ENCODE data around the gene CRB2. TPM values are rescaled to one million over a fixed set of nuclear protein-coding genes. Genes with fewer than 3 reads are reported as not detected.

CRB2 gene
- total RNA-seq, 2 donors from 2014 or later = 0.06 to 0.45 TPM

GRCh38 chr9:123425836-123426365, 69.9 kb downstream of the CRB2 start:
- Mint-ChIP-seq H3K4me3 (no peak overlapping the region), H3K27ac (no peak overlapping the region), H3K36me3 (ENCODE audit: low read depth) (peaks cover 14% of the 10 kb centered on the region), H3K4me1 (no peaks in the 10 kb centered on the region), H3K9me3 (peaks cover 5% of the 10 kb centered on the region), H3K27me3 (no peaks in the 10 kb centered on the region)
- ATAC-seq (replicated peaks) = no peak

- H3K27me3 Mint-ChIP-seq = no peaks in the 10 kb centered on the region
- peaks cover 14% of the 10 kb centered on the region for H3K36me3 Mint-ChIP-seq (ENCODE audit: low read depth)
- ATAC-seq (replicated peaks) = no peak
- H3K9me3 Mint-ChIP-seq = peaks cover 5% of the 10 kb centered on the region
- H3K4me1 Mint-ChIP-seq = no peaks in the 10 kb centered on the region
- H3K27ac Mint-ChIP-seq = no peak overlapping the region
- H3K4me3 Mint-ChIP-seq = no peak overlapping the region
These were observed 70.4 kb downstream of the CRB2 start for GRCh38 chr9:123426406-123426805.

Other genes starting within 250 kb of the CRB2 start
- gene STRBP, start 87.6 kb upstream of the CRB2 start, total RNA-seq = 10 to 100 TPM; 30.1 to 42.5 TPM